ENCODE measurements around the gene FNTB.

- TF ChIP-seq EZH2 (IDR thresholded peaks at IDR 0.05; ENCODE audit: borderline replicate concordance, insufficient read depth, low read depth, low read length, poor library complexity, severe bottlenecking) (no peak), CTCF (IDR thresholded peaks at IDR 0.05) (no peak)
Measured at GRCh38 chr14:65042731-65043372, 56.2 kb downstream of the FNTB start.
